OCI-LY7 (cell line): ENCODE measurements around the gene EPHA1.

Experiments
- CTCF ChIP-seq: fragments of 200-600 bp; sonication (generic); conservative IDR thresholded peaks from 2 replicates; pipeline ENCODE4 v1.5.1; 2014; ENCODE audit warnings: mild to moderate bottlenecking, antibody characterized with exemption, low read length, moderate library complexity, mixed read lengths
- EZH2phosphoT487 ChIP-seq: fragments of 200-600 bp; sonication (generic); IDR thresholded peaks from 2 replicates; pipeline ENCODE4 v1.6.1; 2018; ENCODE audit warnings: low read depth, borderline replicate concordance, mild to moderate bottlenecking, mixed run types, antibody characterized with exemption, low read length, moderate library complexity, mixed read lengths

- TF ChIP-seq CTCF (no peak), EZH2phosphoT487 (no peak)
Measured at GRCh38 chr7:143384148-143384547, 24.5 kb downstream of the EPHA1 start.
